Measurements from ENCODE around the gene HAPLN1. TPM values are rescaled to one million over a fixed set of nuclear protein-coding genes. Genes with fewer than 3 reads are reported as not detected.
A peak's percentile ranks its signal among the peaks of the same experiment; 100 is the strongest.

The HAPLN1 gene
- polyA plus RNA-seq, 1 of the 3 experiments (the other 2 are of a cell fraction): 0.30 TPM

GRCh38 chr5:83744821-83745220 lies 24.2 kb upstream of the HAPLN1 start:
- no peaks in the 10 kb centered on the region for H3K79me2 ChIP-seq (ENCODE audit: insufficient read depth)
- TF ChIP-seq USF1 (IDR thresholded peaks at IDR 0.05; ENCODE audit: borderline replicate concordance, low read depth) (no peak), SMC3 (IDR thresholded peaks at IDR 0.05; ENCODE audit: low read depth, low read length) (no peak), TAF1 (IDR thresholded peaks at IDR 0.05; ENCODE audit: borderline replicate concordance, low read depth, low read length) (no peak), NFIC (IDR thresholded peaks at IDR 0.05; ENCODE audit: borderline replicate concordance) (no peak), RFX5 (IDR thresholded peaks at IDR 0.05; ENCODE audit: low read length) (no peak), EP300 (IDR thresholded peaks at IDR 0.05; ENCODE audit: borderline replicate concordance in 1 of 2, low read depth in 1 of 2, low read length in 1 of 2) (no peak), RAD21 (IDR thresholded peaks at IDR 0.05; ENCODE audit: low read length) (no peak), GABPA (IDR thresholded peaks at IDR 0.05; ENCODE audit: low read depth) (no peak), NRF1 (IDR thresholded peaks at IDR 0.05; ENCODE audit: low read depth, low read length) (no peak), ELF1 (IDR thresholded peaks at IDR 0.05) (no peak), USF2 (IDR thresholded peaks at IDR 0.05; ENCODE audit: borderline replicate concordance, low read depth, low read length) (no peak), CHD2 (IDR thresholded peaks at IDR 0.05; ENCODE audit: low read length, partially characterized antibody) (no peak), YY1 (IDR thresholded peaks at IDR 0.05; ENCODE audit: low read depth) (no peak)
- no peaks in the 10 kb centered on the region for H3K9me3 ChIP-seq
- no peak overlapping the region for H3K27ac ChIP-seq (ENCODE audit: low read depth in 2 of 2, low read length in 1 of 2)
- peak overlapping the region; percentile 22; the same call in 1 of the 2 replicates for H2AFZ ChIP-seq (ENCODE audit: low read depth)
- POLR2A ChIA-PET: no interaction called here
- no peaks in the 10 kb centered on the region for H3K36me3 ChIP-seq (replicated peaks in 1 of 2; ENCODE audit: control insufficient read depth in 1 of 2, insufficient read depth in 2 of 2, low read length in 1 of 2)
- no peak for DNase-seq
- H3F3A ChIP-seq (replicated peaks; ENCODE audit: insufficient read depth): no peaks in the 10 kb centered on the region
- CTCF ChIA-PET: interaction anchor here (1.1 to 1.2 kb wide), 2 partner anchors 27 kb away, joined by 3 read pairs; no protein-coding TSS in a partner anchor
- WGBS (ENCODE audit: low lambda C conversion rate): 32% methylated on average over 1 of the region's 1 CpG
- H3K9ac ChIP-seq: no peak overlapping the region
- H4K20me1 ChIP-seq (ENCODE audit: insufficient read depth): no peaks in the 10 kb centered on the region
- no peak overlapping the region for H3K4me2 ChIP-seq
- no peaks in the 10 kb centered on the region for H3K9me2 ChIP-seq
- H3K4me1 ChIP-seq (ENCODE audit: control insufficient read depth in 1 of 2, insufficient read depth in 2 of 2, low read depth in 1 of 2, low read length in 1 of 2): no peaks in the 10 kb centered on the region
- H3K4me3 ChIP-seq (ENCODE audit: low read depth in 2 of 2, low read length in 1 of 2): no peak overlapping the region
- no peaks in the 10 kb centered on the region for H3K27me3 ChIP-seq (ENCODE audit: insufficient read depth)

- no peaks in the 10 kb centered on the region for H3K79me2 ChIP-seq (ENCODE audit: insufficient read depth)
- 83% methylated on average over 4 of the region's 4 CpGs for whole genome bisulfite sequencing (ENCODE audit: low lambda C conversion rate)
- H3K4me1 ChIP-seq (ENCODE audit: control insufficient read depth in 1 of 2, insufficient read depth in 2 of 2, low read depth in 1 of 2, low read length in 1 of 2): no peaks in the 10 kb centered on the region; a peak in 2 of 4 replicates
- peaks cover 10% of the 10 kb centered on the region for H3F3A ChIP-seq (replicated peaks; ENCODE audit: insufficient read depth)
- CTCF ChIA-PET: no interaction called here
- H3K36me3 ChIP-seq (replicated peaks in 1 of 2; ENCODE audit: control insufficient read depth in 1 of 2, insufficient read depth in 2 of 2, low read length in 1 of 2): no peaks in the 10 kb centered on the region
- no peaks in the 10 kb centered on the region for H4K20me1 ChIP-seq (ENCODE audit: insufficient read depth)
- H3K4me3 ChIP-seq (ENCODE audit: low read depth in 2 of 2, low read length in 1 of 2): no peak overlapping the region
- H3K4me2 ChIP-seq: no peak overlapping the region
- H3K27ac ChIP-seq (ENCODE audit: low read depth in 2 of 2, low read length in 1 of 2): no peak overlapping the region
- H2AFZ ChIP-seq (ENCODE audit: low read depth): no peak overlapping the region
- no peaks in the 10 kb centered on the region for H3K27me3 ChIP-seq (ENCODE audit: insufficient read depth)
- no peaks in the 10 kb centered on the region for H3K9me2 ChIP-seq
- POLR2A ChIA-PET: no interaction called here
- no peaks in the 10 kb centered on the region for H3K9me3 ChIP-seq
- no peak overlapping the region for H3K9ac ChIP-seq
- no peak for DNase-seq
- TF ChIP-seq REST (IDR thresholded peaks at IDR 0.05; ENCODE audit: low read depth, low read length) (no peak), ZBTB33 (IDR thresholded peaks at IDR 0.05; ENCODE audit: borderline replicate concordance, low read depth) (no peak), FOXM1 (IDR thresholded peaks at IDR 0.05; ENCODE audit: low read depth) (no peak), TEAD4 (IDR thresholded peaks at IDR 0.05; ENCODE audit: borderline replicate concordance, insufficient read depth) (no peak), NFIC (IDR thresholded peaks at IDR 0.05; ENCODE audit: borderline replicate concordance) (no peak), EP300 (IDR thresholded peaks at IDR 0.05; ENCODE audit: borderline replicate concordance in 1 of 2, low read depth in 1 of 2, low read length in 1 of 2) (no peak), NRF1 (IDR thresholded peaks at IDR 0.05; ENCODE audit: low read depth, low read length) (no peak), MAX (IDR thresholded peaks at IDR 0.05; ENCODE audit: low read depth) (no peak), CHD2 (IDR thresholded peaks at IDR 0.05; ENCODE audit: low read length, partially characterized antibody) (no peak), RXRA (IDR thresholded peaks at IDR 0.05; ENCODE audit: borderline replicate concordance, low read depth) (no peak), MXI1 (IDR thresholded peaks at IDR 0.05; ENCODE audit: low read depth, low read length) (no peak), YY1 (IDR thresholded peaks at IDR 0.05; ENCODE audit: low read depth) (no peak), GATA2 (CRISPR knock-in tag; IDR thresholded peaks at IDR 0.05) (no peak), TAF1 (IDR thresholded peaks at IDR 0.05; ENCODE audit: borderline replicate concordance, low read depth, low read length) (no peak)
Measured at GRCh38 chr5:83742089-83742488, 21.4 kb upstream of the HAPLN1 start.

Data from SK-N-SH (cell line).